Measurements from ENCODE around the gene TSPAN8.

DNA sequence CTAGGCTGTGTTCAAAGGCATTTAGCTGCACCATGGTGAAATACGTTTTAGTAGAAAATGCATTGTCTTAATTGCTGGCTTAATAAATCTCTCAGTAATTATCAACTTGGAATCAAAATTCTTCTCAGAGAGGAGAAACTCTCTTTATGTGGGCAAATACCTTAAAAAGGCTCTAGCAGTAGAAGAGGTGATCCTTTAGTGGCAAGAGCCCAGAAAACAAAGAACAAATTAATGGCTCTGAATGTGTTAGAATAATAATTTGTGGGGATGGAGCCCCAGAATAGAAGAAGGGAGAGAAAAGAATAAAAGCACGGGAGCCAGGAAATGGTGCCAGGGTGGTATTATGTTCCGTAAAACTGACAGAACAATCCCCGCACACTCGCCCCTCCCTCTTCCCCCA, 14.8 kb downstream of the TSPAN8 start:
- TF ChIP-seq, protein P1, sequence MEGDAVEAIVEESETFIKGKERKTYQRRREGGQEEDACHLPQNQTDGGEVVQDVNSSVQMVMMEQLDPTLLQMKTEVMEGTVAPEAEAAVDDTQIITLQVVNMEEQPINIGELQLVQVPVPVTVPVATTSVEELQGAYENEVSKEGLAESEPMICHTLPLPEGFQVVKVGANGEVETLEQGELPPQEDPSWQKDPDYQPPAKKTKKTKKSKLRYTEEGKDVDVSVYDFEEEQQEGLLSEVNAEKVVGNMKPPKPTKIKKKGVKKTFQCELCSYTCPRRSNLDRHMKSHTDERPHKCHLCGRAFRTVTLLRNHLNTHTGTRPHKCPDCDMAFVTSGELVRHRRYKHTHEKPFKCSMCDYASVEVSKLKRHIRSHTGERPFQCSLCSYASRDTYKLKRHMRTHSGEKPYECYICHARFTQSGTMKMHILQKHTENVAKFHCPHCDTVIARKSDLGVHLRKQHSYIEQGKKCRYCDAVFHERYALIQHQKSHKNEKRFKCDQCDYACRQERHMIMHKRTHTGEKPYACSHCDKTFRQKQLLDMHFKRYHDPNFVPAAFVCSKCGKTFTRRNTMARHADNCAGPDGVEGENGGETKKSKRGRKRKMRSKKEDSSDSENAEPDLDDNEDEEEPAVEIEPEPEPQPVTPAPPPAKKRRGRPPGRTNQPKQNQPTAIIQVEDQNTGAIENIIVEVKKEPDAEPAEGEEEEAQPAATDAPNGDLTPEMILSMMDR (IDR thresholded peaks at IDR 0.05), result no peak
- no peak for TF ChIP-seq POLR2A (IDR thresholded peaks at IDR 0.05)

All from lower leg skin (tissue), 3 donors.